AG04449 (cell line): ENCODE data around the gene RECQL.
"Not testable (repeated sequence)": the region's sequence is repeated elsewhere in the genome, so short reads cannot be mapped to it uniquely, and the experiment has no call there.

ENCODE experiments used
- CTCF ChIA-PET: fragments of 350-600 bp; formaldehyde crosslinking; extraction: SDS; loops from one replicate; lab custom pipeline; 2021; ENCODE audit warnings: antibody characterized with exemption; lab: Yijun Ruan, JAX
- POLR2A ChIA-PET: fragments of 400-600, 350-600 bp; formaldehyde crosslinking; extraction: SDS; loops from one replicate; lab custom pipeline; 2020; ENCODE audit warnings: antibody characterized with exemption, inconsistent platforms; lab: Yijun Ruan, JAX
- DNase-seq: peaks from one replicate; pipeline ENCODE4 v3.0.0-alpha.2; 2010; ENCODE audit warnings: low read depth, low spot score
- H3K4me3 ChIP-seq: 2 replicates; pipeline ENCODE4 v1.5.1; 2011; ENCODE audit warnings: low read depth, mild to moderate bottlenecking, control low read depth, low read length
- TF ChIP-seq, protein P1 (sequence below): IDR thresholded peaks from one replicate; pipeline ENCODE4 v1.5.1; 2011; ENCODE audit warnings: mild to moderate bottlenecking, moderate library complexity, low read length, control low read depth, inconsistent platforms; ENCODE audit not compliant: insufficient read depth; ENCODE audit errors: missing control alignments

RECQL gene

DNA sequence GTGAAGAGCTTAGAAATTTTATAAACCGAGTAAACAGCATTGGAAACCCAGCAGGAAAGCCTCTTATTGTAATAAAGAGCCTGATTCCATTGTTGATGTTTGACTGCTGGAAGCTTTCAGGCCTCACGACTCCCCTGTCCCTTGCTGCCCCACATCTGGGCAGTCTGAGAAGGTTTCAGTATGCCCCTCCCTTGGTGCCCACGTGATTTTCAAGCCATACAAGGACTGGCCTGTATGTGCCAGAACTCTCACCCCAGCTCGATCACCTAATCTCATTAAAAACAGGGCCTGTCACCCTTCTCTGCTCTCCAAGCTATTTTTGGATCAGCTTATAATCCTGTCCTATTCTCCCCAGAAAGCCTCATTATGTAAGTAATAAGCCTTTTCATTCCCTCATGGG, 71.4 kb downstream of the RECQL start:
- H3K4me3 ChIP-seq, result no peak overlapping the region
- TF ChIP-seq, protein P1, sequence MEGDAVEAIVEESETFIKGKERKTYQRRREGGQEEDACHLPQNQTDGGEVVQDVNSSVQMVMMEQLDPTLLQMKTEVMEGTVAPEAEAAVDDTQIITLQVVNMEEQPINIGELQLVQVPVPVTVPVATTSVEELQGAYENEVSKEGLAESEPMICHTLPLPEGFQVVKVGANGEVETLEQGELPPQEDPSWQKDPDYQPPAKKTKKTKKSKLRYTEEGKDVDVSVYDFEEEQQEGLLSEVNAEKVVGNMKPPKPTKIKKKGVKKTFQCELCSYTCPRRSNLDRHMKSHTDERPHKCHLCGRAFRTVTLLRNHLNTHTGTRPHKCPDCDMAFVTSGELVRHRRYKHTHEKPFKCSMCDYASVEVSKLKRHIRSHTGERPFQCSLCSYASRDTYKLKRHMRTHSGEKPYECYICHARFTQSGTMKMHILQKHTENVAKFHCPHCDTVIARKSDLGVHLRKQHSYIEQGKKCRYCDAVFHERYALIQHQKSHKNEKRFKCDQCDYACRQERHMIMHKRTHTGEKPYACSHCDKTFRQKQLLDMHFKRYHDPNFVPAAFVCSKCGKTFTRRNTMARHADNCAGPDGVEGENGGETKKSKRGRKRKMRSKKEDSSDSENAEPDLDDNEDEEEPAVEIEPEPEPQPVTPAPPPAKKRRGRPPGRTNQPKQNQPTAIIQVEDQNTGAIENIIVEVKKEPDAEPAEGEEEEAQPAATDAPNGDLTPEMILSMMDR, result no peak
- ChIA-PET CTCF (no interaction called here), POLR2A (no interaction called here)
- DNase-seq, result no peak

DNA sequence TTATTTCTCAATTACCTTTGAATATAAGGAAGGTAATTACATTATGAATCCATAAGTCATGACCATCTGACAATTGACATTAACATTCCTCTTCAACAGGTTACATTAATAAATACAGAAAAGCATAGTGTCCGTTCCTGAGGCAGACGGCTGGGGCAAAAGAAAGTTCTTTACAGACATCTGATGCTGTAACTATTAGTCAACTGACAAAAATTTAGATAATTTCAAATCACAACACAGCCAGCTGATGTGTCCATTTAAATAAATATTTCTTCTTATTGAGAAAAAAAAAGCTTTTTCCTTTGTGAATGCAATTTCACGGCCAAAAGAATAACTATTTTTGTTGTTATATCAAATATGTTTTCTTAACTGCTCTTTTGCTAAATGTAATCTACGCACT, 73.2 kb downstream of the RECQL start:
- ChIA-PET POLR2A (interaction anchor here (1.0 kb wide), 1 partner anchor 9 kb away, joined by 4 read pairs; the partner anchor contains the start of gene PYROXD1), CTCF (no interaction called here)
- no peak for DNase-seq
- H3K4me3 ChIP-seq, result no peak overlapping the region
- TF ChIP-seq, protein P1, result no peak

DNA sequence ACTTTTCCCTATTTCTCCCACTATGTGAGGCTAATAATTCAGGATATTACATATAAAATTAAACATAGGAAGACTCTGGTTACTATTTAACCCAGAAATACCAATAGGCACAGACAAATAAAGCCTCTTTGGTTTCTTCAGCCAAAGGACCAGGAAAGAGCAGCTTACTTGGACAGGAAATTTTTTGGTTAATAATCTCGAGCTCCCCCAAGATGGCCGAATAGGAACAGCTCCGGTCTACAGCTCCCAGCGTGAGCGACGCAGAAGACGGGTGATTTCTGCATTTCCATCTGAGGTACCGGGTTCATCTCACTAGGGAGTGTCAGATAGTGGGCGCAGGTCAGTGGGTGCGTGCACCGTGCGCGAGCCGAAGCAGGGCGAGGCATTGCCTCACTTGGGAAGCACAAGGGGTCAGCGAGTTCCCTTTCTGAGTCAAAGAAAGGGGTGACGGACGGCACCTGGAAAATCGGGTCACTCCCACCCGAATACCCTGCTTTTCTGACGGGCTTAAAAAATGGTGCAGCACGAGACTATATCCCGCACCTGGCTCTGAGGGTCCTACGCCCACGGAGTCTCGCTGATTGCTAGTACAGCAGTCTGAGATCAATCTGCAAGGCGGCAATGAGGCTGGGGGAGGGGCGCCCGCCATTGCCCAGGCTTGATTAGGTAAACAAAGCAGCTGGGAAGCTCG, 82.3 kb downstream of the RECQL start:
- CTCF ChIA-PET, DNase-seq, H3K4me3 ChIP-seq, POLR2A ChIA-PET: not testable (repeated sequence)
